H1 (cell line): ENCODE results near the gene CDYL. TPM values are rescaled to one million over a fixed set of nuclear protein-coding genes. Genes with fewer than 3 reads are reported as not detected.

ENCODE experiments used
- CTCF ChIA-PET: fragments of 300-600 bp; sonication (Branson Sonifier 250); formaldehyde crosslinking; loops from one replicate; lab custom pipeline; 2021; ENCODE audit not compliant: partially characterized antibody; lab: Charles Lee
- POLR2A ChIA-PET: fragments of 300-600 bp; sonication (Branson Sonifier 250); formaldehyde crosslinking; loops from one replicate; lab custom pipeline; 2021; ENCODE audit warnings: inconsistent platforms; ENCODE audit not compliant: partially characterized antibody; lab: Charles Lee
- DNase-seq, 2 experiments: peaks; one replicate each; pipeline versions ENCODE4 v3.0.0 to v3.0.0-alpha.2; 2010 to 2022; ENCODE audit warnings: low spot score in 2 of 2, low read depth in 1 of 2, mixed read lengths in 1 of 2
- FAIRE-seq: peaks from 2 replicates; lab custom pipeline; 2011; peaks lifted over from hg19 to GRCh38; lab: Jason Lieb, UNC
- H2AFZ ChIP-seq: 2 replicates; pipeline ENCODE4 v1.8.1; 2012; ENCODE audit warnings: low read length, inconsistent platforms
- H2AK5ac ChIP-seq: 2 replicates; pipeline ENCODE4 v1.6.1; 2013; ENCODE audit warnings: low read depth, low read length
- H2BK120ac ChIP-seq: replicated peaks from 2 replicates; pipeline ENCODE3; 2013; ENCODE audit warnings: low read depth, low read length, inconsistent platforms
- H2BK12ac ChIP-seq: 2 replicates; pipeline ENCODE4 v1.6.1; 2013; ENCODE audit warnings: low read depth, low read length
- H2BK15ac ChIP-seq: 2 replicates; pipeline ENCODE4 v1.6.1; 2013; ENCODE audit warnings: low read length
- H2BK20ac ChIP-seq: 2 replicates; pipeline ENCODE4 v1.6.1; 2013; ENCODE audit warnings: low read length
- H2BK5ac ChIP-seq: 2 replicates; pipeline ENCODE4 v1.6.1; 2013; ENCODE audit warnings: low read depth, low read length
- H3K14ac ChIP-seq: 2 replicates; pipeline ENCODE4 v1.6.1; 2013; ENCODE audit warnings: inconsistent platforms; ENCODE audit not compliant: insufficient read length
- H3K18ac ChIP-seq: 2 replicates; pipeline ENCODE4 v1.6.1; 2013; ENCODE audit warnings: low read length; ENCODE audit errors: extremely low read depth
- H3K23ac ChIP-seq: 2 replicates; pipeline ENCODE4 v1.6.1; 2013; ENCODE audit warnings: inconsistent platforms; ENCODE audit not compliant: insufficient read length
- H3K23me2 ChIP-seq: 2 replicates; pipeline ENCODE4 v1.6.1; 2013; ENCODE audit warnings: low read depth, low read length
- H3K27ac ChIP-seq: 2 replicates; pipeline ENCODE4 v1.6.1; 2011; ENCODE audit warnings: low read depth, low read length, inconsistent platforms
- H3K27me3 ChIP-seq, 4 experiments: replicated peaks in 1 of 4; 1 replicate in 1 of 4; 2 replicates in 3 of 4; pipeline versions ENCODE4 v1.6.1 to v1.8.1; 2011 to 2013; ENCODE audit warnings: low read length in 3 of 4, mild to moderate bottlenecking in 3 of 4, inconsistent platforms in 2 of 4, mixed read lengths in 2 of 4, moderate library complexity in 1 of 4; ENCODE audit not compliant: control insufficient read depth in 3 of 4, insufficient read depth in 3 of 4; ENCODE audit errors: extremely low read depth in 1 of 4
- H3K36me3 ChIP-seq, 4 experiments: 2 replicates each; pipeline versions ENCODE4 v1.6.1 to v1.8.1; 2011 to 2013; ENCODE audit warnings: mild to moderate bottlenecking in 4 of 4, low read length in 3 of 4, moderate library complexity in 2 of 4, control low read depth in 1 of 4, inconsistent platforms in 1 of 4; ENCODE audit not compliant: insufficient read depth in 4 of 4, control insufficient read depth in 2 of 4
- H3K4ac ChIP-seq: replicated peaks from 2 replicates; pipeline ENCODE3; 2013; ENCODE audit warnings: low read length, low read depth, mixed read lengths, inconsistent platforms; ENCODE audit not compliant: insufficient read length
- H3K4me1 ChIP-seq, 4 experiments: replicated peaks in 1 of 4; 1 replicate in 1 of 4; 2 replicates in 3 of 4; pipeline versions ENCODE4 v1.6.1 to v1.8.1; 2011 to 2013; ENCODE audit warnings: low read length in 3 of 4, inconsistent platforms in 2 of 4, mixed read lengths in 1 of 4; ENCODE audit not compliant: insufficient read depth in 4 of 4, control insufficient read depth in 3 of 4
- H3K4me2 ChIP-seq, 2 experiments: 2 replicates each; pipeline versions ENCODE4 v1.6.1 to v1.8.1; 2011 to 2013; ENCODE audit warnings: low read depth in 2 of 2, low read length in 2 of 2, control low read depth in 1 of 2, inconsistent platforms in 1 of 2, mild to moderate bottlenecking in 1 of 2; ENCODE audit not compliant: insufficient read depth in 1 of 2
- H3K4me3 ChIP-seq, 4 experiments: fragments of 200-600, 300-600 bp in 1 of 4; sonication (generic), shearing (Covaris generic), sonication (Bioruptor Twin) in 1 of 4; 2 replicates each; pipeline versions ENCODE4 v1.5.1 to v1.8.1; 2011 to 2016; ENCODE audit warnings: low read length in 4 of 4, low read depth in 3 of 4, control low read depth in 2 of 4, inconsistent platforms in 2 of 4, mild to moderate bottlenecking in 2 of 4, mixed read lengths in 1 of 4, moderate library complexity in 1 of 4; ENCODE audit not compliant: insufficient read depth in 2 of 4; ENCODE audit errors: extremely low read depth in 1 of 4
- H3K56ac ChIP-seq: replicated peaks from 2 replicates; pipeline ENCODE3; 2013; ENCODE audit warnings: low read depth, mild to moderate bottlenecking, mixed read lengths, low read length, inconsistent platforms; ENCODE audit not compliant: insufficient read length
- H3K79me1 ChIP-seq: 2 replicates; pipeline ENCODE4 v1.6.1; 2013; ENCODE audit warnings: low read depth, low read length, control low read depth
- H3K79me2 ChIP-seq, 2 experiments: 2 replicates each; pipeline versions ENCODE4 v1.6.1 to v1.8.1; 2012 to 2013; ENCODE audit warnings: low read length in 2 of 2, mild to moderate bottlenecking in 2 of 2, inconsistent platforms in 1 of 2; ENCODE audit not compliant: insufficient read depth in 2 of 2, control insufficient read depth in 1 of 2
- H3K9ac ChIP-seq, 4 experiments: replicated peaks in 1 of 4; 1 replicate in 1 of 4; 2 replicates in 3 of 4; pipeline versions ENCODE4 v1.6.1 to v1.8.1; 2011 to 2013; ENCODE audit warnings: low read depth in 3 of 4, low read length in 3 of 4, control low read depth in 2 of 4, mild to moderate bottlenecking in 2 of 4, moderate library complexity in 2 of 4, inconsistent platforms in 1 of 4; ENCODE audit errors: extremely low read depth in 1 of 4
- H3K9me3 ChIP-seq, 2 experiments: 2 replicates each; pipeline versions ENCODE4 v1.6.1 to v1.8.1; 2012 to 2013; ENCODE audit warnings: mild to moderate bottlenecking in 2 of 2, moderate library complexity in 2 of 2, control low read depth in 1 of 2, inconsistent platforms in 1 of 2, low read depth in 1 of 2, low read length in 1 of 2, mixed read lengths in 1 of 2; ENCODE audit not compliant: insufficient read depth in 2 of 2
- H4K20me1 ChIP-seq, 2 experiments: replicated peaks in 1 of 2; 2 replicates each; pipeline versions ENCODE3 to v1.8.1; 2011 to 2013; ENCODE audit warnings: inconsistent platforms in 2 of 2, low read length in 2 of 2, mild to moderate bottlenecking in 1 of 2; ENCODE audit not compliant: insufficient read depth in 2 of 2, control insufficient read depth in 1 of 2
- H4K5ac ChIP-seq: 2 replicates; pipeline ENCODE4 v1.6.1; 2013; ENCODE audit warnings: low read length, low read depth, mixed read lengths, inconsistent platforms; ENCODE audit not compliant: insufficient read length
- H4K8ac ChIP-seq: 2 replicates; pipeline ENCODE4 v1.8.0; 2013; ENCODE audit warnings: mild to moderate bottlenecking, moderate library complexity, low read length, inconsistent platforms; ENCODE audit not compliant: insufficient read depth; ENCODE audit errors: extremely low read depth
- H4K91ac ChIP-seq: replicated peaks from 2 replicates; pipeline ENCODE3; 2013; ENCODE audit warnings: low read length, mixed read lengths, inconsistent platforms; ENCODE audit not compliant: insufficient read length
- CBX5 ChIP-seq: fragments of 300-800, 300-1000 bp; sonication (generic); IDR thresholded peaks from 2 replicates; pipeline ENCODE4 v1.7.1; 2016; ENCODE audit warnings: antibody characterized with exemption, low read length, low read depth
- CBX8 ChIP-seq: fragments of 300-800, 300-1000 bp; sonication (generic); IDR thresholded peaks from 2 replicates; pipeline ENCODE4 v1.7.1; 2016; ENCODE audit warnings: low read depth, low read length, borderline replicate concordance
- EGR1 ChIP-seq: IDR thresholded peaks from 2 replicates; pipeline ENCODE4 v1.6.1; 2011; ENCODE audit warnings: low read depth, low read length, borderline replicate concordance
- FOSL1 ChIP-seq: IDR thresholded peaks from 2 replicates; pipeline ENCODE4 v1.6.1; 2011; ENCODE audit warnings: mild to moderate bottlenecking, low read depth, low read length, moderate library complexity; ENCODE audit not compliant: insufficient read depth
- HDAC6 ChIP-seq: IDR thresholded peaks from one replicate; pipeline ENCODE4 v1.7.1; 2012; ENCODE audit warnings: low read depth, mild to moderate bottlenecking, inconsistent platforms, low read length, moderate library complexity
- TAF1 ChIP-seq: IDR thresholded peaks from 2 replicates; pipeline ENCODE4 v1.6.1; 2011; ENCODE audit warnings: mild to moderate bottlenecking, low read depth, low read length
- TEAD4 ChIP-seq: IDR thresholded peaks from 2 replicates; pipeline ENCODE4 v1.6.1; 2012; ENCODE audit warnings: low read depth, low read length, inconsistent platforms, mixed read lengths
- WGBS, 2 experiments: shearing (Covaris generic) in 1 of 2; methylation state at CpG; one replicate each; pipeline versions ENCODE4 v1.1.6 to v1.1.7; 2013 to 2015; ENCODE audit warnings: low lambda C conversion rate in 2 of 2, mixed read lengths in 2 of 2, inconsistent platforms in 1 of 2, low coverage in 1 of 2, missing lambda C conversion rate in 1 of 2; ENCODE audit not compliant: insufficient replicate concordance in 2 of 2, insufficient coverage in 1 of 2, insufficient read length in 1 of 2; ENCODE audit errors: extremely low coverage in 1 of 2, missing lambda C conversion rate in 1 of 2; 5-methylcytosine and 5-hydroxymethylcytosine counted together
- polyA plus RNA-seq, 7 experiments: library from polyadenylated mRNA; depleted of rRNA in 3 of 7; stranded (reverse) in 5 of 7; unstranded in 2 of 7; fragments of >200 nt in 5 of 7; fragments of 200-250 nt in 2 of 7; gene quantifications; 1 replicate in 5 of 7; 2 replicates in 1 of 7; 4 replicates in 1 of 7; pipeline versions ENCODE4 v1.2.1 to v1.2.3, GENCODE V29; 2011 to 2013; ENCODE audit warnings: missing spikeins in 2 of 7, mixed read lengths in 2 of 7
- total RNA-seq: library from RNA; stranded (reverse); fragmentation: NEBNext Ultra II Directional; extraction: Animal tissue kit (Norgen Biotek cat#: 25700); gene quantifications from 2 replicates; pipeline ENCODE4 v1.2.1, GENCODE V29; 2021
- TF ChIP-seq, protein P1 (sequence below), 3 experiments: IDR thresholded peaks; 1 replicate in 2 of 3; 2 replicates in 1 of 3; pipeline versions ENCODE4 v1.5.1 to v1.6.1; 2011; ENCODE audit warnings: low read length in 3 of 3, mild to moderate bottlenecking in 3 of 3, inconsistent platforms in 2 of 3, low read depth in 1 of 3, moderate library complexity in 1 of 3; ENCODE audit not compliant: insufficient read depth in 1 of 3; ENCODE audit errors: control extremely low read depth in 1 of 3

Gene CDYL
- total and polyA plus RNA-seq, 2 of the 8 experiments (the other 6 are each of a cell fraction or from before 2014, with no cell fraction given): 56.4 to 119 TPM

DNA sequence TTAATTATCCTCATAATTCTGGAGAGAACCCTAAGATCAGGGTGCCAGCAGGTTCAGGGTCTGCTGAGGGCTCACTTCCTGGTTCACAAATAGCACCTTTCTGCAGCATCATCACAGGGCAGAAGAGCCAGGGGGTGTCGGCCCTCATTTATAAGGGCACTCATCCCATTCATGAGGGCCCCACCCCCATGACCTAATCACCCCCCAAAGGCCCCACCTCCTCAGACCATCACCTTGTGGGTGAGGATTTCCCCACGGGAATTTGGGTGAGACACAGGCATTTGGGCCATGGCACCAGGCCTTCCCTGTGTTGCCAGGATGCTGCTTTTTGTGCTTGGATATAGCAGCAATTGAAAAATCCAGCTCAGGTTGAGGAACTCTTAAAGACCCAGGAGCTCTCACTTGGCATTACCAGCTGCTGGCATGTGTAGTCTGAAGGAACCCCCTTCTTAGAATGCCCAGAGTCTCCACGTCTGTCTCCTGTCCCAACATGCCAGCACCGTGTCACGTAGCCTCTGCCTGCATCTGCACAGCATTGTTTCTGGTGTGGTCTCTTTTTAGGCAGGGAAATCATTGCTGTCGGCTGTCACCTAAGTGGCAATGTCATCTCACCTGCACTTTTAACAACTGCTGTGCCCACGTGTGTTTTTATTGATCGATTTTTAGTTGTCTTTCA, 156.2 kb downstream of the CDYL start:
- Histone ChIP-seq H4K8ac (no peak overlapping the region), H4K5ac (no peak overlapping the region), H3K79me2 (peaks cover 12 to 97% of the 10 kb centered on the region in 2 experiments; a peak in 3 of 4 replicates), H3K9ac (no peak overlapping the region), H3K23ac (no peak overlapping the region), H3K4me3 (no peak overlapping the region), H3K23me2 (no peaks in the 10 kb centered on the region; the same call in 1 of the 2 replicates), H3K4me2 (peak overlapping the region in 1 of 2 experiments; percentile 44; a peak in 2 of 4 replicates), H4K20me1 (peaks cover 34 to 36% of the 10 kb centered on the region in 2 experiments), H3K14ac (no peak overlapping the region), H2BK5ac (peak overlapping the region; percentile 82), H3K79me1 (peaks cover 17% of the 10 kb centered on the region), H2BK20ac (no peak overlapping the region), H2BK120ac (no peak overlapping the region), H3K18ac (no peak overlapping the region), H2BK15ac (no peak overlapping the region), H3K56ac (no peak overlapping the region), H2AK5ac (no peak overlapping the region), H3K36me3 (peaks cover 0 to 4% (median under 1%) of the 10 kb centered on the region in 4 experiments; a peak in 2 of 8 replicates), H4K91ac (no peak overlapping the region), H3K4me1 (peaks cover 9 to 24% (median 16%) of the 10 kb centered on the region in 4 experiments), H3K27me3 (no peaks in the 10 kb centered on the region), H2BK12ac (peak overlapping the region; percentile 76), H3K27ac (no peak overlapping the region; the same call in 1 of the 2 replicates), H3K4ac (no peak overlapping the region), H2AFZ (no peak overlapping the region), H3K9me3 (no peaks in the 10 kb centered on the region)
- TF ChIP-seq HDAC6 (no peak), CBX8 (no peak), TAF1 (no peak), EGR1 (no peak), TEAD4 (no peak), FOSL1 (no peak), CBX5 (no peak)
- TF ChIP-seq, protein P1, sequence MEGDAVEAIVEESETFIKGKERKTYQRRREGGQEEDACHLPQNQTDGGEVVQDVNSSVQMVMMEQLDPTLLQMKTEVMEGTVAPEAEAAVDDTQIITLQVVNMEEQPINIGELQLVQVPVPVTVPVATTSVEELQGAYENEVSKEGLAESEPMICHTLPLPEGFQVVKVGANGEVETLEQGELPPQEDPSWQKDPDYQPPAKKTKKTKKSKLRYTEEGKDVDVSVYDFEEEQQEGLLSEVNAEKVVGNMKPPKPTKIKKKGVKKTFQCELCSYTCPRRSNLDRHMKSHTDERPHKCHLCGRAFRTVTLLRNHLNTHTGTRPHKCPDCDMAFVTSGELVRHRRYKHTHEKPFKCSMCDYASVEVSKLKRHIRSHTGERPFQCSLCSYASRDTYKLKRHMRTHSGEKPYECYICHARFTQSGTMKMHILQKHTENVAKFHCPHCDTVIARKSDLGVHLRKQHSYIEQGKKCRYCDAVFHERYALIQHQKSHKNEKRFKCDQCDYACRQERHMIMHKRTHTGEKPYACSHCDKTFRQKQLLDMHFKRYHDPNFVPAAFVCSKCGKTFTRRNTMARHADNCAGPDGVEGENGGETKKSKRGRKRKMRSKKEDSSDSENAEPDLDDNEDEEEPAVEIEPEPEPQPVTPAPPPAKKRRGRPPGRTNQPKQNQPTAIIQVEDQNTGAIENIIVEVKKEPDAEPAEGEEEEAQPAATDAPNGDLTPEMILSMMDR (IDR thresholded peaks at IDR 0.05; ENCODE audit: control extremely low read depth in 1 of 3, insufficient read depth in 1 of 3, low read depth in 1 of 3, low read length in 3 of 3): no peak
- FAIRE-seq (no peak), DNase-seq (peak in 1 of 2 experiments; percentile 39)
- ChIA-PET POLR2A (no interaction called here), CTCF (interaction anchor here (0.6 to 3.9 kb wide), 5 partner anchors 13 to 165 kb away, joined by 3 to 19 read pairs (median 3); no protein-coding TSS in a partner anchor)
- 92% methylated on average over 8 of the region's 8 CpGs; no CpG with 5 or more reads in 1 of the 2 experiments for WGBS, 2 experiments
